DND-41 (cell line): ENCODE results near the gene NEGR1.

Source experiments
- ATAC-seq: fragments of 200-7000 bp; cut with Tn5 transposase; 3 replicates; pipeline ENCODE4 v1.9.1; 2021; ENCODE audit warnings: low read depth; ENCODE audit not compliant: insufficient read depth
- DNase-seq: peaks from one replicate; pipeline ENCODE4 v3.0.0-alpha.2; 2020
- H2AFZ ChIP-seq: 2 replicates; pipeline ENCODE4 v1.6.0; 2012; ENCODE audit warnings: low read depth, low read length
- H3K27ac ChIP-seq: 2 replicates; pipeline ENCODE4 v1.5.1; 2012; ENCODE audit warnings: low read length, inconsistent platforms
- H3K27me3 ChIP-seq: fragments of 200-600 bp; sonication (generic); 2 replicates; pipeline ENCODE4 v1.6.0; 2012; ENCODE audit warnings: low read length, mild to moderate bottlenecking, inconsistent platforms; ENCODE audit not compliant: insufficient read depth, poor library complexity
- H3K36me3 ChIP-seq: 2 replicates; pipeline ENCODE4 v1.5.1; 2012; ENCODE audit warnings: low read length, inconsistent platforms; ENCODE audit not compliant: insufficient read depth
- H3K4me1 ChIP-seq: 2 replicates; pipeline ENCODE4 v1.5.1; 2012; ENCODE audit warnings: mild to moderate bottlenecking, low read length; ENCODE audit not compliant: insufficient read depth
- H3K4me2 ChIP-seq: 2 replicates; pipeline ENCODE4 v1.6.0; 2012; ENCODE audit warnings: mild to moderate bottlenecking, moderate library complexity, low read length, inconsistent platforms; ENCODE audit not compliant: insufficient read depth
- H3K4me3 ChIP-seq, 2 experiments: fragments of 200-600 bp in 1 of 2; shearing (Covaris generic) in 1 of 2; 2 replicates each; pipeline ENCODE4 v1.5.1; 2012 to 2016; ENCODE audit warnings: inconsistent platforms in 2 of 2, low read length in 2 of 2, mild to moderate bottlenecking in 2 of 2, low read depth in 1 of 2, moderate library complexity in 1 of 2
- H3K79me2 ChIP-seq: 2 replicates; pipeline ENCODE4 v1.6.0; 2012; ENCODE audit warnings: low read length, inconsistent platforms; ENCODE audit not compliant: insufficient read depth
- H3K9ac ChIP-seq: 2 replicates; pipeline ENCODE4 v1.6.0; 2012; ENCODE audit warnings: low read depth, mild to moderate bottlenecking, inconsistent platforms, low read length, moderate library complexity
- H3K9me3 ChIP-seq: 2 replicates; pipeline ENCODE4 v1.5.1; 2012; ENCODE audit warnings: low read length, moderate library complexity, mild to moderate bottlenecking, inconsistent platforms; ENCODE audit not compliant: insufficient read depth, severe bottlenecking
- H4K20me1 ChIP-seq: 2 replicates; pipeline ENCODE4 v1.6.0; 2012; ENCODE audit warnings: low read length; ENCODE audit not compliant: insufficient read depth
- EZH2 ChIP-seq: IDR thresholded peaks from 3 replicates; pipeline ENCODE4 v1.6.1; 2012; ENCODE audit warnings: borderline replicate concordance, low read depth, mild to moderate bottlenecking, moderate library complexity, low read length, inconsistent platforms; ENCODE audit not compliant: severe bottlenecking
- TF ChIP-seq, protein P1 (sequence below): IDR thresholded peaks from 2 replicates; pipeline ENCODE4 v1.5.1; 2012; ENCODE audit warnings: borderline replicate concordance, low read length, moderate library complexity, mild to moderate bottlenecking; ENCODE audit not compliant: poor library complexity, severe bottlenecking; ENCODE audit errors: extremely low read depth

The NEGR1 gene

DNA sequence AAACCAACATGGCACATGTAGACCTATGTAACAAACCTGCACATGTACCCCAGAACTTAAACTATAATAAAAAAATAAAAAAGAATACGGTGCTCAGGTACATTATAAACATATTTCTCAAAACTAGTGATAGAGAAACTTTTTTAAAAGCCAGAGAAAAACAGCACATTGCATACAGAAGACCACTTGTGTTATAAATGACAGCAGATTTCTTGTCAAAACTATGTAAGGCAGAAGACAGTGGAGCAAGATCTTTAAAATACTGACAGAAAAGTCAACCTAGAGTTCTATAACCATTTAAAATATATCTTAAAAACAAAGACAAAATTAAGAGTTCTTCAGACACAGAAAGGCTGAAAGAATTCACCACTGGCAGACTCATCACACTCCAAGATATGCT lies 144.7 kb downstream of the NEGR1 start:
- H3K4me2 ChIP-seq: no peak overlapping the region
- no peak overlapping the region for H3K9ac ChIP-seq
- H3K4me3 ChIP-seq: no peak overlapping the region
- no peak overlapping the region for H3K27ac ChIP-seq
- H3K79me2 ChIP-seq: no peaks in the 10 kb centered on the region
- H3K4me1 ChIP-seq: no peaks in the 10 kb centered on the region
- no peak overlapping the region for H2AFZ ChIP-seq
- no peaks in the 10 kb centered on the region for H3K27me3 ChIP-seq
- H4K20me1 ChIP-seq: no peaks in the 10 kb centered on the region
- ATAC-seq (no peak), DNase-seq (no peak)
- no peaks in the 10 kb centered on the region for H3K36me3 ChIP-seq
- no peaks in the 10 kb centered on the region for H3K9me3 ChIP-seq
- TF ChIP-seq, protein P1, sequence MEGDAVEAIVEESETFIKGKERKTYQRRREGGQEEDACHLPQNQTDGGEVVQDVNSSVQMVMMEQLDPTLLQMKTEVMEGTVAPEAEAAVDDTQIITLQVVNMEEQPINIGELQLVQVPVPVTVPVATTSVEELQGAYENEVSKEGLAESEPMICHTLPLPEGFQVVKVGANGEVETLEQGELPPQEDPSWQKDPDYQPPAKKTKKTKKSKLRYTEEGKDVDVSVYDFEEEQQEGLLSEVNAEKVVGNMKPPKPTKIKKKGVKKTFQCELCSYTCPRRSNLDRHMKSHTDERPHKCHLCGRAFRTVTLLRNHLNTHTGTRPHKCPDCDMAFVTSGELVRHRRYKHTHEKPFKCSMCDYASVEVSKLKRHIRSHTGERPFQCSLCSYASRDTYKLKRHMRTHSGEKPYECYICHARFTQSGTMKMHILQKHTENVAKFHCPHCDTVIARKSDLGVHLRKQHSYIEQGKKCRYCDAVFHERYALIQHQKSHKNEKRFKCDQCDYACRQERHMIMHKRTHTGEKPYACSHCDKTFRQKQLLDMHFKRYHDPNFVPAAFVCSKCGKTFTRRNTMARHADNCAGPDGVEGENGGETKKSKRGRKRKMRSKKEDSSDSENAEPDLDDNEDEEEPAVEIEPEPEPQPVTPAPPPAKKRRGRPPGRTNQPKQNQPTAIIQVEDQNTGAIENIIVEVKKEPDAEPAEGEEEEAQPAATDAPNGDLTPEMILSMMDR: no peak
- TF ChIP-seq EZH2: no peak

DNA sequence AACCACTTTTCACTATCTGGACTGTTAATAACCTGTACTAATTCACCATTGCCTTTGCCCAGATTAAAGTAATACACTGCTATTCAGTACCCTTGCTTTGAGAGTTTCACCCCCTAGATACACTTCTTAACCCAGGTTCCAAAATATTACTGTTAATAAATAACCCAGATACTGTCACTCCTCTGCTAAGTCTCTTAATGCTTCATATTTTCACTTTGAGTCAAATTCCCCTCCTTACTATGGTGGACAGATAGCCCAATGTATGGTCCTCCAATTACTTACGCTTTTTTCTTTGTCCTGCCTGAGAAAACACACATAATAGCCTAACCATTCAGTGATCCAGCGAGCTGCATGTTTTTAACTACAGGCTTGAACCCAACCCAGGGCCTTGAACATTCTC lies 152.5 kb downstream of the NEGR1 start:
- DNase-seq (no peak), ATAC-seq (no peak)
- no peak overlapping the region for H3K9ac ChIP-seq
- H3K27me3 ChIP-seq: no peaks in the 10 kb centered on the region
- H4K20me1 ChIP-seq: no peaks in the 10 kb centered on the region
- no peak overlapping the region for H3K27ac ChIP-seq
- H3K4me2 ChIP-seq: no peak overlapping the region
- TF ChIP-seq, protein P1: no peak
- TF ChIP-seq EZH2: no peak
- H3K4me3 ChIP-seq: no peak overlapping the region
- no peak overlapping the region for H2AFZ ChIP-seq
- no peaks in the 10 kb centered on the region for H3K4me1 ChIP-seq
- H3K36me3 ChIP-seq: no peaks in the 10 kb centered on the region
- no peaks in the 10 kb centered on the region for H3K9me3 ChIP-seq
- H3K79me2 ChIP-seq: no peaks in the 10 kb centered on the region

DNA sequence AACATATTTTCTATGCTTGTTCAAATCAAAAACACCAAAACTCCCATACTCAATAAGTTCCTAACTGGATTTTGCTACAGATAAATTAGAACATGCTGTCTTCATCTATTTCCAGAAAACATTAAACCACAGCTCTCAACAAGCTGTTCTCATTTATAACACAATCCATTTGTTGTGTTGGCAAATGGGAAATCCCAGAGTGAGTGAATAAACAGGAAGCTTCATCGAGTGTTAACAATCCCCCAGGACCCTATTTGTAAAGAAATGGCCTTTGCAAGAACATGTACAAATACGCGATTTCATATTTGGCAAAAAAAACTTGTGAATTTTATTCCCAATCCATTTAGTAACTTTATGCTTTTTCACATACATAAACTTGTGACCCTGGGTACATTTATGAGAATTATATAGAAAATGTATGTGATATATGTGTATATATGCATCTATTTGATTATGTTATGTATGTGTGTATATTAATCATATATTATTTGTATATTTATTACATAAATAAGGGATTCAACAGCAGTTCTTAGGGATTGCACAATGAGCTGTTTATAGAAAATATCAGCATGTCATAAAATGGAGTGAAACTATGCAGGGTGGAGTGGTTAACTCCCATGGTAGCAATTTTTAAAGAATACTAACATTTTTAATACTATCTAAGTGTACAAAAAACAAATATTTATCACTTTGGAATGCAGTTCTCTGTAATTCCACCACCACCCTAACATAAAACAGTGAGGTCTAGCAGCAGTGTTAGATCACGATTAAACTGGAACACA lies 160.0 kb downstream of the NEGR1 start:
- no peak for ATAC-seq
- Histone ChIP-seq H3K4me1 (no peaks in the 10 kb centered on the region), H2AFZ (no peak overlapping the region), H3K9me3 (no peaks in the 10 kb centered on the region), H3K4me2 (no peak overlapping the region), H3K79me2 (no peaks in the 10 kb centered on the region), H3K36me3 (no peaks in the 10 kb centered on the region), H3K9ac (no peak overlapping the region), H3K27ac (no peak overlapping the region), H3K27me3 (no peaks in the 10 kb centered on the region), H3K4me3 (no peak overlapping the region), H4K20me1 (no peaks in the 10 kb centered on the region)
- TF ChIP-seq EZH2: no peak
- TF ChIP-seq, protein P1: no peak
- no peak for DNase-seq

DNA sequence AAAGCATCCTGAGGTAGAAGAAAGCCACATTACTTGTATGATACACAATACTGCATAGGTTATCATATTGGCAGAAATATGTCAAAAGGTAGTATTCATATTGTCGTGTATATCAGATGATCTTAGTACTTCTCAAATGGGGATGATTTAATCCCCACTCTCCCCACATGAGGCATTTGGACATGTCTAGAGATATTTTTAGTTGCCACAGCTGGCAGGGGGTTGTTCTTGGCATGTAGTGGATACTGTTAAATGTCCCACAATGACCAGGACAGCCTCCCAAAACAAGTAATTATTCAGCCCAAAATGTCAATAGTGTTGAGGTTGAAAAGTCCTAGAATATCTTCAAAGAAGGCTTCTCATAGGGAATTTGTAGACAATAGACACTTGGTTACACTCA lies 162.8 kb downstream of the NEGR1 start:
- no peak overlapping the region for H3K9ac ChIP-seq
- no peaks in the 10 kb centered on the region for H3K36me3 ChIP-seq
- DNase-seq: no peak
- no peaks in the 10 kb centered on the region for H3K9me3 ChIP-seq
- ATAC-seq: no peak
- H3K27ac ChIP-seq: no peak overlapping the region
- no peak overlapping the region for H3K4me3 ChIP-seq
- H3K4me1 ChIP-seq: no peaks in the 10 kb centered on the region
- H3K4me2 ChIP-seq: no peak overlapping the region
- no peaks in the 10 kb centered on the region for H4K20me1 ChIP-seq
- no peaks in the 10 kb centered on the region for H3K79me2 ChIP-seq
- H3K27me3 ChIP-seq: no peaks in the 10 kb centered on the region
- H2AFZ ChIP-seq: no peak overlapping the region
- TF ChIP-seq, protein P1: no peak
- TF ChIP-seq EZH2: no peak
